SU-DHL-6 (cell line): ENCODE data around the gene ASCL4.

Experiments used
- H2AFZ ChIP-seq: fragments of 200-600 bp; sonication (generic); 2 replicates; pipeline ENCODE4 v1.6.1; 2014; ENCODE audit warnings: low read depth, mild to moderate bottlenecking, moderate library complexity, mixed read lengths, antibody characterized with exemption, low read length; ENCODE audit not compliant: severe bottlenecking
- H3F3A ChIP-seq: fragments of 200-600 bp; shearing (Covaris generic); 2 replicates; pipeline ENCODE4 v1.6.0; 2016; ENCODE audit warnings: antibody characterized with exemption, mild to moderate bottlenecking; ENCODE audit not compliant: insufficient read depth
- H3K27ac ChIP-seq: fragments of 200-600 bp; sonication (generic); 2 replicates; pipeline ENCODE4 v1.5.1; 2016; ENCODE audit warnings: low read depth, mild to moderate bottlenecking, low read length, moderate library complexity, mixed read lengths
- H3K27me3 ChIP-seq: fragments of 200-600 bp; sonication (generic), shearing (Covaris generic); 2 replicates; pipeline ENCODE4 v1.6.0; 2014; ENCODE audit warnings: mild to moderate bottlenecking, low read length
- H3K36me3 ChIP-seq: fragments of 200-600 bp; sonication (generic); 2 replicates; pipeline ENCODE4 v1.6.1; 2014; ENCODE audit warnings: mild to moderate bottlenecking, low read length, mixed read lengths
- H3K4me2 ChIP-seq: fragments of 300-600, 200-600 bp; shearing (Covaris generic), sonication (generic); 2 replicates; pipeline ENCODE4 v1.6.0; 2014; ENCODE audit warnings: low read length, low read depth, mild to moderate bottlenecking; ENCODE audit not compliant: poor library complexity, severe bottlenecking
- H3K4me3 ChIP-seq: fragments of 200-600 bp; sonication (generic); 2 replicates; pipeline ENCODE4 v1.5.1; 2014; ENCODE audit warnings: antibody characterized with exemption, low read length, mild to moderate bottlenecking, mixed read lengths; ENCODE audit not compliant: insufficient read depth, poor library complexity, severe bottlenecking
- H3K79me2 ChIP-seq: fragments of 200-600 bp; sonication (generic); 2 replicates; pipeline ENCODE4 v1.6.1; 2014; ENCODE audit warnings: mild to moderate bottlenecking, low read length, moderate library complexity; ENCODE audit not compliant: insufficient read depth
- H3K9ac ChIP-seq: fragments of 200-600 bp; sonication (generic); 2 replicates; pipeline ENCODE4 v1.7.0; 2014; ENCODE audit warnings: mild to moderate bottlenecking, low read length
- H3K9me2 ChIP-seq: fragments of 200-600 bp; sonication (generic); replicated peaks from 2 replicates; pipeline ENCODE4 v1.6.1; 2014; ENCODE audit warnings: low read length; ENCODE audit not compliant: insufficient read depth
- H3K9me3 ChIP-seq: fragments of 200-600 bp; sonication (generic); 2 replicates; pipeline ENCODE4 v1.6.1; 2014; ENCODE audit warnings: low read length, mixed read lengths; ENCODE audit not compliant: insufficient read depth
- H4K20me1 ChIP-seq: fragments of 200-600 bp; sonication (generic); 2 replicates; pipeline ENCODE4 v1.6.1; 2014; ENCODE audit warnings: low read depth, mild to moderate bottlenecking, antibody characterized with exemption, low read length, moderate library complexity, mixed read lengths
- EZH2phosphoT487 ChIP-seq: fragments of 200-600 bp; sonication (generic), shearing (Covaris generic); conservative IDR thresholded peaks from 2 replicates; pipeline ENCODE4 v1.6.1; 2018; ENCODE audit warnings: mild to moderate bottlenecking, antibody characterized with exemption, low read length, moderate library complexity, mixed read lengths
- TF ChIP-seq, protein P1 (sequence below): fragments of 200-600 bp; sonication (generic); IDR thresholded peaks from one replicate; pipeline ENCODE4 v1.5.1; 2017; ENCODE audit warnings: antibody characterized with exemption, mild to moderate bottlenecking, low read length, moderate library complexity; ENCODE audit not compliant: insufficient read depth, poor library complexity, severe bottlenecking

The ASCL4 gene

DNA sequence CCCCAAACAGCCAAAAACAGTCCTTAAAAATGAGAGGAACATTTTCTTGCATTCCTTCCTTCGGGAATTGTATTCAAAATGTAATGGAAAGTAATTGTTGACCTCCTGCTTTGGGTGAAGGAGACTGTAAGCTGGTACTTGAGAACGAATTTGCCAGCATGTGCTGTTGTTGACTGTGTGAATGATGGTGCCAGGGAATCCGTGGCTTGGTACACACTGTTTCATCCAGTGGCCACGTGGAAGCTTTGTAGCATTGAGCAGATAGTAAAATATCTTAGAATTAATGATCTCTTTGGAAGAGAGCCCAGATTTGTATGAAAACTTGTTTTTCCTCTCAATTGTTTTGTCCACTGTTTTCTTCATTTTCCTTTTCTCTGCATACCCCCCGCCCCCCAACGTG lies 1.7 kb downstream of the ASCL4 start:
- no peak overlapping the region for H3K4me3 ChIP-seq
- TF ChIP-seq, protein P1, sequence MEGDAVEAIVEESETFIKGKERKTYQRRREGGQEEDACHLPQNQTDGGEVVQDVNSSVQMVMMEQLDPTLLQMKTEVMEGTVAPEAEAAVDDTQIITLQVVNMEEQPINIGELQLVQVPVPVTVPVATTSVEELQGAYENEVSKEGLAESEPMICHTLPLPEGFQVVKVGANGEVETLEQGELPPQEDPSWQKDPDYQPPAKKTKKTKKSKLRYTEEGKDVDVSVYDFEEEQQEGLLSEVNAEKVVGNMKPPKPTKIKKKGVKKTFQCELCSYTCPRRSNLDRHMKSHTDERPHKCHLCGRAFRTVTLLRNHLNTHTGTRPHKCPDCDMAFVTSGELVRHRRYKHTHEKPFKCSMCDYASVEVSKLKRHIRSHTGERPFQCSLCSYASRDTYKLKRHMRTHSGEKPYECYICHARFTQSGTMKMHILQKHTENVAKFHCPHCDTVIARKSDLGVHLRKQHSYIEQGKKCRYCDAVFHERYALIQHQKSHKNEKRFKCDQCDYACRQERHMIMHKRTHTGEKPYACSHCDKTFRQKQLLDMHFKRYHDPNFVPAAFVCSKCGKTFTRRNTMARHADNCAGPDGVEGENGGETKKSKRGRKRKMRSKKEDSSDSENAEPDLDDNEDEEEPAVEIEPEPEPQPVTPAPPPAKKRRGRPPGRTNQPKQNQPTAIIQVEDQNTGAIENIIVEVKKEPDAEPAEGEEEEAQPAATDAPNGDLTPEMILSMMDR: no peak
- TF ChIP-seq EZH2phosphoT487: no peak

DNA sequence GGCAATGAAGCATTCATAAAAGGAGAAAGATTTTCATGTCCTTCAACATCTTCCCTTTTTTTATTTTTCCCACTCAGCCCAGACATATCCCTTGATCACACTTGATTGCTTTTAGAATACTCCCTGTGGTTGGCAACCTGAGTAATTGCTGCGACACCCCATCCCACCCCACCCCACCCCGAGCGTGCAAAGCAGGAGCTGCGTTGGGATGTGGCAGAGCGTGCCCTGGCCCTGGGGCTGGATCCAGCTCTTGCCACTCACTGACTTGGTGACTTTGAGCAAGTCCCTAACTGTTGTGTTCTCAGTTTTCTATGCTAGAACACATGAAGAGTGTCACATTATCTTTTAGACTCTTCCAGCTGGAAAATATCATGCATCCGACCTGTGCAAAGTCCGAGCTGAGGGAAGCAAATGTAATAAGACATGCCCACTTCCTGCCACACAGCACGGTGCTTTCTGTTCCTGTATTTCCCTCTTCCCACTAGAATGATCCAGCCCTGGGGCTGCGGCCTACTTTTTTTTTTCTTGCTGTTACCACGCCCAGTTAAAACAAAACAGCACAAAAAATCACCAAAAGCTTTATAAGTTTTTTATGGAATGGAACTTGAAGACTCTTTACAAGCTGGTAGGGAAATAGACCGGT lies 4.0 kb downstream of the ASCL4 start:
- H3K27me3 ChIP-seq: no peaks in the 10 kb centered on the region
- no peaks in the 10 kb centered on the region for H4K20me1 ChIP-seq
- no peaks in the 10 kb centered on the region for H3K36me3 ChIP-seq
- no peak overlapping the region for H3K27ac ChIP-seq
- TF ChIP-seq, protein P1: no peak
- TF ChIP-seq EZH2phosphoT487: no peak
- no peaks in the 10 kb centered on the region for H3F3A ChIP-seq
- H3K79me2 ChIP-seq: no peaks in the 10 kb centered on the region
- H3K4me3 ChIP-seq: no peak overlapping the region
- no peak overlapping the region for H2AFZ ChIP-seq
- no peaks in the 10 kb centered on the region for H3K9me3 ChIP-seq
- H3K4me2 ChIP-seq: no peak overlapping the region
- H3K9me2 ChIP-seq: no peaks in the 10 kb centered on the region
- H3K9ac ChIP-seq: no peak overlapping the region

More for the DNA sequence above, 1.7 kb downstream of the ASCL4 start:
- no peaks in the 10 kb centered on the region for H3K36me3 ChIP-seq
- no peak overlapping the region for H3K9ac ChIP-seq
- H3K9me3 ChIP-seq: no peaks in the 10 kb centered on the region
- H4K20me1 ChIP-seq: no peaks in the 10 kb centered on the region
- no peaks in the 10 kb centered on the region for H3K79me2 ChIP-seq
- no peak overlapping the region for H2AFZ ChIP-seq
- no peaks in the 10 kb centered on the region for H3K9me2 ChIP-seq
- H3K27me3 ChIP-seq: no peaks in the 10 kb centered on the region
- H3F3A ChIP-seq: no peaks in the 10 kb centered on the region
- no peak overlapping the region for H3K4me2 ChIP-seq
- H3K27ac ChIP-seq: no peak overlapping the region

DNA sequence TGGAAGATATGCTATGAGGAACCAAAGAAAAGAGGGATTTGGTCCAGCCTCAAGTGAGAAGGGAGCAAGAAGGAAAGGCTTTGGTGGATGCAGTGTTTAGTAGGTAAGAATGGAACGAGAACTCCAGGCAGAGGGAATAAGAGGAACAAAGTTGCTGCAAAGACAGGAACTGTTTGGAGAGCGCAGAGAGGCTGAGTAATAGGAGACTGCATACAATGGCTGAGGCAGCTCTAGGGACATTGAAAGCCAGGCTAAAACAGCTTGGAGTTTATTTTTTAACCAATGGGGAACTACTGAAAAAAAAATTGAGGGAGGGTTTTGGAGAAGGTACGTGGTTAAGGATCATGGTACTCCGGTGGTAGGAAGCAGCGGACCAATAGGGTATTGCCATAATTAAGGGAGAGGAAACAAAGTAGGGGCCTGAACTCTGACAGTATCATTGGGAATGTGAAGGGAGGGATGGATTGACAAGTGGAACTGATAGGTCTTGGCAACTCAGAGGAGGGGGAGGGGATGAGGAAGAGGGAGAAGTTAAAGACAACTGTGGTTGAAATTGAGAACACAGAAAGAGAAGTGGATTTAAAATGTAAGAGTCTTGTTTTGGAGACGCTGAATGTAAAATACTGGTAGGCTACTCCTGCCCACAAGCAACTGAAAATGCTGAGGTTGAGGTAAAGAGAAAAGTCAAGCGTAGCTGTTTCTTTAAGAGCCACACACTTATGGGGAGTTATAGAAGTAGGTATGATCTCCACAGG lies 4.8 kb downstream of the ASCL4 start:
- Histone ChIP-seq H3F3A (no peaks in the 10 kb centered on the region), H3K27me3 (no peaks in the 10 kb centered on the region), H2AFZ (no peak overlapping the region), H3K9me2 (no peaks in the 10 kb centered on the region), H4K20me1 (no peaks in the 10 kb centered on the region), H3K9me3 (no peaks in the 10 kb centered on the region), H3K36me3 (no peaks in the 10 kb centered on the region), H3K4me2 (no peak overlapping the region), H3K9ac (no peak overlapping the region), H3K79me2 (no peaks in the 10 kb centered on the region), H3K27ac (no peak overlapping the region), H3K4me3 (no peak overlapping the region)
- TF ChIP-seq EZH2phosphoT487: no peak
- TF ChIP-seq, protein P1: no peak
